Astrocyte (in vitro differentiated cells and primary cell): Measurements from ENCODE around the gene PCAT6.

Experiments used
- CTCF ChIP-seq: IDR thresholded peaks from 2 replicates; pipeline ENCODE4 v1.5.1; 2011; ENCODE audit warnings: low read depth, mild to moderate bottlenecking, inconsistent platforms, low read length, moderate library complexity; ENCODE audit not compliant: insufficient read depth
- EZH2 ChIP-seq: IDR thresholded peaks from 2 replicates; pipeline ENCODE4 v1.6.1; 2012; ENCODE audit warnings: mild to moderate bottlenecking, low read length, inconsistent platforms; ENCODE audit not compliant: insufficient read depth

GRCh38 chr1:202798260-202798659 is 12.5 kb upstream of the PCAT6 start:
- TF ChIP-seq CTCF (no peak), EZH2 (no peak)
